Ishikawa (cell line): Measurements from ENCODE around the gene ANKRD55.
A peak's percentile ranks its signal among the peaks of the same experiment; 100 is the strongest.

ENCODE experiments used
- CEBPB ChIP-seq: IDR thresholded peaks from 2 replicates; pipeline ENCODE4 v1.6.1; 2012
- CREB1 ChIP-seq: IDR thresholded peaks from 2 replicates; pipeline ENCODE4 v1.6.1; 2012; ENCODE audit warnings: low read depth
- EGR1 ChIP-seq: IDR thresholded peaks from 2 replicates; pipeline ENCODE4 v1.6.1; 2012
- EP300 ChIP-seq: IDR thresholded peaks from 2 replicates; pipeline ENCODE4 v1.6.1; 2012; ENCODE audit warnings: borderline replicate concordance
- FOXM1 ChIP-seq: IDR thresholded peaks from 2 replicates; pipeline ENCODE4 v1.6.1; 2012; ENCODE audit warnings: low read depth, borderline replicate concordance
- NFIC ChIP-seq: IDR thresholded peaks from 2 replicates; pipeline ENCODE4 v1.6.1; 2012
- RAD21 ChIP-seq: IDR thresholded peaks from 2 replicates; pipeline ENCODE4 v1.6.1; 2012; ENCODE audit warnings: low read depth
- TAF1 ChIP-seq: IDR thresholded peaks from 2 replicates; pipeline ENCODE4 v1.6.1; 2012; ENCODE audit warnings: low read depth, mild to moderate bottlenecking
- TCF12 ChIP-seq: IDR thresholded peaks from 2 replicates; pipeline ENCODE4 v1.6.1; 2012; ENCODE audit warnings: low read depth
- TEAD4 ChIP-seq: IDR thresholded peaks from 2 replicates; pipeline ENCODE4 v1.6.1; 2012
- YY1 ChIP-seq: IDR thresholded peaks from 2 replicates; pipeline ENCODE4 v1.6.1; 2012; ENCODE audit warnings: low read depth
- ZBTB7A ChIP-seq: IDR thresholded peaks from 2 replicates; pipeline ENCODE4 v1.6.1; 2012; ENCODE audit warnings: low read depth
- TF ChIP-seq, protein P1 (sequence below): IDR thresholded peaks from 2 replicates; pipeline ENCODE4 v1.6.1; 2012; ENCODE audit warnings: low read depth, mild to moderate bottlenecking
- TF ChIP-seq, protein P2 (sequence below): IDR thresholded peaks from 2 replicates; pipeline ENCODE4 v1.6.1; 2012
- TF ChIP-seq, protein P3 (sequence below): IDR thresholded peaks from 2 replicates; pipeline ENCODE4 v1.6.1; 2012

Gene ANKRD55

DNA sequence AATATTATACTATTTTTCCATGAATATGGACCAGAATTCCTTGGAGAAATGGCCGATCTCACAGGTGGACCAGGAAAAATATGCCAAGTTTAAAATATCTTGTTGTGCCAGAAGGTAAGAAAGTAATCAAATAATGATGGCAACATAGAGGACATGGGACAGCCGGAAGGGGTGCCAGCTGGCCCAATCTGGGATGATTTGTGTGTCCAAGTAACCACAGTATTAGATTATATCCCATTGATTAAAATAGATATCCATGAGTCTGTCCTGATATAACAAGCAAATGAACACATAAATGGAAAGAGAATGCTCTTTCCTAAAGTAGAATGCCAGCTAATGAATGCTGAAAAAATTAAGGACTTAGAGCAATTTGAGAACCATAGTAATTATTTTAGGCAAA is 39.6 kb upstream of the ANKRD55 start:
- no peak for TF ChIP-seq CEBPB

DNA sequence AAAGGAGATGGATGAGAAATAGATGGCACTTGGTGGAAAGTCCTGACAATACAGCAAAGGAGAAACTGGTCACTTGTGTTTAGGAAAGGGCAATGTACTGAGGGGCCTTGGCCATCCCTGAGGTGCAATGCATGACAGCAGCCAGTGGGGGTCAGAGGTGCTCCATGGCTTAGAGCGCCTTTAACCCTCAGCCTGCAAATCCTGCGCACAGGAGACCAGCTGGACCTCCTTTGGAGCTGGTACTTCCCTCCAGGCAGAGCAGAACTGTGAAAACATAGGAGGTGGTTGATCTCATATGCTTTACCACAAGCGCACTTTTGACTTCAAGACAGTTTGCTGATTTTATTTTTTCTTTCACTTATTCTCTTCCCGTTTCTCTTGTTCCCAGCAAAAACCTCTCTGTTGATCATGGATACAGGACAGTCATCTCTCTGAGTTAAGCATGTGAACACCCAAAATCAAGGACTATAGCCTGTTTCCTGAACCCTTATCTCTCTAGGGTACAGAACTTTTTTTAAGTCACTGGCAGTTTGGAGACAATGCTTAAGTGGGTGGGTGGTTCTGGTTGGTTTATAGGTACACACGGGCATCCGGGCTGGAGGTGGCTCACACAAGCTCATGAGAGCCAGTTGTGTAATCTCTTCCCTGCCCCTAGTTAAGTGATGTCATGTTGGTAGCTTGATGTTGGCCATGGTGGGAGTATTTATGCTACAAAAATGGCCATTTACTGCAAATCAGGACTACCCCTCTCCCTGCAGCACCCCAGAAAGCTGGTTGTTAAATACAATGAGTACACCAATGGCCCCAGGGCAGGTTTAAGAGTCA is 37.6 kb upstream of the ANKRD55 start:
- peak; percentile 100 for TF ChIP-seq RAD21
- no peak for TF ChIP-seq ZBTB7A

DNA sequence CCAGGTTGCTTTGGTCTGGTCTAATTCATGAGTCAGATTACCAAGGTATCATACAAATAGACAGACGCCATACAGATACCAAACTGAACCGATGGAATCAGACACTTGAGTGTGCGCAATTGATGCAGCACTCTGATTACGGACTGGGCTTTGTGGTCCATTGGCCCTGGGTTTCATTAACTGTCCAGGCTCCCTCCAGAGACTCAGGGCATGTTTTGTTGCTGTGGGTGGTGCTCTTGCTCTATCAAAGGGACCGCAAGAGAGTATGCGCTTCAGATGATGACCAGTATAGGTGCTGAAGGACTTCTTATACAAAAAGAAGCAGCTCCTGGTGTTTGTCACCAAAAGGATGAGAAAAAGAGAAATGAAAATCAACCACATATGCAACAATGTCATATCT is 36.9 kb upstream of the ANKRD55 start:
- peak; percentile 34; the same call in 1 of the 2 replicates for TF ChIP-seq RAD21
- no peak for TF ChIP-seq CEBPB
- no peak for TF ChIP-seq ZBTB7A

DNA sequence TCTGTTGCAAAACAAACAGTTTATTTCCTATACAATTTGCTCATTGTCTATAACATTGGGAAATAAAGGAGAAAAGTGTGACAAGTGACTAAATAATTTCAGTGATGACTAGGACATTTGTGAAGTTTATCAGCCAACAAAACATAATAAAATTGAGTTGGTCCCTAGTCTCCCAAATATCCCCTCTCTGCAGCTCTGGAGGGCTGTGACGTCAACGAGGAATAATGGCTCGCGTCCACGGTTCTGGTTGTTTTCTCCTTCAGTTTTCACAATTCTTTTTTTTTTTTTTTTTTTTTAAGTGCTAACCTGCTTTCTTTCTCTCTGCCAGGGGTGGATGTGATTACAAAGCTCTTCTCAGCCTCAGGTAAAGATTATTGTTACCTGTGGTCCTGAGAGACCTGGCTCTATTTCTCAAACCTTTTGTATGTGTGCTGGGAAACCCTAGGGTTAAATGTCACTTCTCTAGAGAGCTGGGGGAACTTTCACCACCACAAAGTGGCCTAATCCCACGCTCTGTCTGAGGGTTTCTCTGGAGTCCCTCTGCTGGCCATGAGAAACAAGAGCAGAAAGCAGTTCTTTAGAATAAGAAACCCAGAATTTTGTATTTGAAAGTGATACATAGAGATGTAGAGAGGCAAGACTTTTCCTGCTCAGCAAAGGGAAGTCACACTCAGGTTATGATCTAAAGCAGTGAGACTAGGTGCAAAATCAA is 36.2 kb upstream of the ANKRD55 start:
- TF ChIP-seq NFIC, result no peak
- no peak for TF ChIP-seq TAF1
- no peak for TF ChIP-seq CREB1
- no peak for TF ChIP-seq TEAD4
- TF ChIP-seq CEBPB, result no peak
- no peak for TF ChIP-seq TCF12
- TF ChIP-seq YY1, result no peak
- no peak for TF ChIP-seq EP300
- TF ChIP-seq FOXM1, result no peak
- TF ChIP-seq, protein P1, sequence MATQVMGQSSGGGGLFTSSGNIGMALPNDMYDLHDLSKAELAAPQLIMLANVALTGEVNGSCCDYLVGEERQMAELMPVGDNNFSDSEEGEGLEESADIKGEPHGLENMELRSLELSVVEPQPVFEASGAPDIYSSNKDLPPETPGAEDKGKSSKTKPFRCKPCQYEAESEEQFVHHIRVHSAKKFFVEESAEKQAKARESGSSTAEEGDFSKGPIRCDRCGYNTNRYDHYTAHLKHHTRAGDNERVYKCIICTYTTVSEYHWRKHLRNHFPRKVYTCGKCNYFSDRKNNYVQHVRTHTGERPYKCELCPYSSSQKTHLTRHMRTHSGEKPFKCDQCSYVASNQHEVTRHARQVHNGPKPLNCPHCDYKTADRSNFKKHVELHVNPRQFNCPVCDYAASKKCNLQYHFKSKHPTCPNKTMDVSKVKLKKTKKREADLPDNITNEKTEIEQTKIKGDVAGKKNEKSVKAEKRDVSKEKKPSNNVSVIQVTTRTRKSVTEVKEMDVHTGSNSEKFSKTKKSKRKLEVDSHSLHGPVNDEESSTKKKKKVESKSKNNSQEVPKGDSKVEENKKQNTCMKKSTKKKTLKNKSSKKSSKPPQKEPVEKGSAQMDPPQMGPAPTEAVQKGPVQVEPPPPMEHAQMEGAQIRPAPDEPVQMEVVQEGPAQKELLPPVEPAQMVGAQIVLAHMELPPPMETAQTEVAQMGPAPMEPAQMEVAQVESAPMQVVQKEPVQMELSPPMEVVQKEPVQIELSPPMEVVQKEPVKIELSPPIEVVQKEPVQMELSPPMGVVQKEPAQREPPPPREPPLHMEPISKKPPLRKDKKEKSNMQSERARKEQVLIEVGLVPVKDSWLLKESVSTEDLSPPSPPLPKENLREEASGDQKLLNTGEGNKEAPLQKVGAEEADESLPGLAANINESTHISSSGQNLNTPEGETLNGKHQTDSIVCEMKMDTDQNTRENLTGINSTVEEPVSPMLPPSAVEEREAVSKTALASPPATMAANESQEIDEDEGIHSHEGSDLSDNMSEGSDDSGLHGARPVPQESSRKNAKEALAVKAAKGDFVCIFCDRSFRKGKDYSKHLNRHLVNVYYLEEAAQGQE, result no peak
- TF ChIP-seq, protein P2, sequence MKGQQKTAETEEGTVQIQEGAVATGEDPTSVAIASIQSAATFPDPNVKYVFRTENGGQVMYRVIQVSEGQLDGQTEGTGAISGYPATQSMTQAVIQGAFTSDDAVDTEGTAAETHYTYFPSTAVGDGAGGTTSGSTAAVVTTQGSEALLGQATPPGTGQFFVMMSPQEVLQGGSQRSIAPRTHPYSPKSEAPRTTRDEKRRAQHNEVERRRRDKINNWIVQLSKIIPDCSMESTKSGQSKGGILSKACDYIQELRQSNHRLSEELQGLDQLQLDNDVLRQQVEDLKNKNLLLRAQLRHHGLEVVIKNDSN, result no peak
- TF ChIP-seq EGR1, result no peak
- no peak for TF ChIP-seq ZBTB7A
- TF ChIP-seq RAD21, result no peak

DNA sequence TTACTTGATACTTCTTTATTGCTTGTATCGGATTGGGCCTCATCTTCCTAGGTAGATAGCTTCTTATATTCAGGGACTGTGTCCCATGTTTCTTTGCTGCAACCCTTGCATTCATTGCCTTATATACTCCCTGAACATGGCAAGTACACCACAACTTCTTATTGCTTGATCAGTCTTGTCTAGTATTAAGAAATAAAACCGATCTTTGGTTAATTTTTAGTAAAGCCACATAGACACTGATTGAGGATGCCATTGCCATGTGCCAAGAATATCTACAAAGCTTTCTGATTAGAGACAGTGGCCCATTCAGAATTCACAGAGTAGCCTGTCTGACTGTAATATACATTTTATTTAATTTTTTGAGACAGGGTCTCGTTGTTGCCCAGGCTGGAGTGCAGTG is 34.7 kb upstream of the ANKRD55 start:
- TF ChIP-seq TAF1 (no peak), FOXM1 (no peak), YY1 (no peak), RAD21 (no peak), NFIC (no peak), CEBPB (no peak), TEAD4 (no peak), CREB1 (no peak), ZBTB7A (no peak), EP300 (no peak), TCF12 (no peak), EGR1 (no peak)
- TF ChIP-seq, protein P2, result no peak
- TF ChIP-seq, protein P1, result no peak
- TF ChIP-seq, protein P3, sequence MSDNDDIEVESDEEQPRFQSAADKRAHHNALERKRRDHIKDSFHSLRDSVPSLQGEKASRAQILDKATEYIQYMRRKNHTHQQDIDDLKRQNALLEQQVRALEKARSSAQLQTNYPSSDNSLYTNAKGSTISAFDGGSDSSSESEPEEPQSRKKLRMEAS, result no peak

DNA sequence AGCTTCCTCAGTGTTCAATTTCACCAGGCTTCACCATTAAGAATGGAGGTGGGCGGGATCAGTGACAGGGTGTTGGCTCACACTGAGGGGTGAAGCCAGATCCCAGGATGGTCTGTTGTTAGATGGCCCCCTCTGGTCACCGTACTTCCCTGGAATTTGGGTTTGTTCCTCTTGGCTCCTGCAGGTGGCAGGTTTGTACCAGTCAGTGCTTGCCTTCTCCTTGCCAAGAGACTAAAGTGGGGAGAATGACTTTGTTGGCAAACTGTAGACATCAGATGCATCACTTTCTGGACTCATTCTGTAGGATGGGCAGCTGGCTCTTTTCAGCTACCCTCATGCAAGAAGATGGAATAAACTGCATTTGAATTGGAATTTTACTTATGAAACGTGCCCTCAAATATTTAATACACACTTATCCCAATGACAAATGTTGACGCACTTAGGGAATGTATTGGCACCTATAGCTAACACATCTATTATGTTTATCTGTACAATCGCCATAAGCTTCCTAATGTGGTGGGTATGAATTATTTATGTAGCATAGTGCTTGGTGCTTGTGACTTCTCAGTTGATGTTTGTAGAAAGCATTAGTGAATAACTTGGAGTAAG is 31.4 kb upstream of the ANKRD55 start:
- TF ChIP-seq RAD21 (peak; percentile 94), TEAD4 (peak; percentile 89)
- TF ChIP-seq, protein P3, result no peak
